ENCODE data around the gene MGLL. TPM values are rescaled to one million over a fixed set of nuclear protein-coding genes. Genes with fewer than 3 reads are reported as not detected.

Gene MGLL
- total RNA-seq (ENCODE audit: low replicate concordance) = 9.4 and 28.8 TPM in 2 replicates
- long read RNA-seq, full-length matches to known transcripts = 21 of 35 reads
- long read RNA-seq, partial matches to known transcripts = 1 of 35 reads
- long read RNA-seq, other reads (novel, unspliced or antisense) = 13 of 35 reads

DNA sequence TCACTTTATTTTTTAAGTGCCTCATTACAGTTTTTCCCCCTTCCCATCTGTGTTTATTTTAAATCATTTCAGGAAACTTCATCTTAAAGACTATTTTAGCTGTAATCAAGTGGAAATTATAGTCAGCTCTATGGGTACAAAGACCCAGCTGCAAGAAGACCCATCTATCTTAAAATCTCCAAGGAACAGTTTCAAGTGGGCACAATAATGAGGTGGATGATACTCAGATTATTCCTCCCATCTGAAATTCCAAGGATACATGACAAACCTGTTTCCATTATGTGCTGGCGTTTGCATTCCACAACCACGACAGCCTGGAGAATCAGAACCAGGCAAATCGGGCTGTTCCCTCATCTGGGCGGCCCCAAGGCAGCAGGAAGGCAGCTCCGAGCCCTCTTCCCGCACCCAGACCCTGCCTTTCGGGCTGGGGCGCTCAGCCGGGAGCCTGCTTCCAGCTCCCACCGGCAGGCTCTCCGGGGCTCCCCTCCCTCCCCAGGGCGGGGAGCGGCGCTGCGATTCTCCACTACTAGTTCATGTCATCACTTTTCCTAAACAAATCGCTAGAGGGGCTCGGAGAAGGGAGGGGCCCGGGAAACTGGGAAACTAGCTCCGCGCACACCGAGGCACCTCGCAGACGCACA is at the start of gene MGLL:
Gene MGLL (minus strand): TSS at position 475 of the 641 bp plus-strand sequence. CDS start 197 bp downstream, at position 278.
- Mint-ChIP-seq H3K27me3 (peaks cover 46% of the 10 kb centered on the region), H3K27ac (peak within 1 kb of the TSS; percentile 82), H3K36me3 (no peaks in the 10 kb centered on the region), H3K4me1 (ENCODE audit: unreplicated experiment) (peaks cover 30% of the 10 kb centered on the region), H3K4me3 (peak within 1 kb of the TSS; percentile 92), H3K9me3 (no peaks in the 10 kb centered on the region)
- DNase-seq (ENCODE audit: extremely low spot score, unreplicated experiment) = no peak
- TF ChIP-seq CTCF (conservative IDR thresholded peaks at IDR 0.05) = no peak

- Mint-ChIP-seq H3K27ac (no peak overlapping the region), H3K36me3 (no peaks in the 10 kb centered on the region), H3K9me3 (no peaks in the 10 kb centered on the region), H3K4me3 (no peak overlapping the region), H3K4me1 (ENCODE audit: unreplicated experiment) (no peaks in the 10 kb centered on the region), H3K27me3 (peaks cover 2% of the 10 kb centered on the region)
- no peak for TF ChIP-seq CTCF (conservative IDR thresholded peaks at IDR 0.05)
- no peak for DNase-seq (ENCODE audit: extremely low spot score, unreplicated experiment)
Observed at GRCh38 chr3:127870156-127870555, 47.8 kb upstream of the MGLL start.

DNA sequence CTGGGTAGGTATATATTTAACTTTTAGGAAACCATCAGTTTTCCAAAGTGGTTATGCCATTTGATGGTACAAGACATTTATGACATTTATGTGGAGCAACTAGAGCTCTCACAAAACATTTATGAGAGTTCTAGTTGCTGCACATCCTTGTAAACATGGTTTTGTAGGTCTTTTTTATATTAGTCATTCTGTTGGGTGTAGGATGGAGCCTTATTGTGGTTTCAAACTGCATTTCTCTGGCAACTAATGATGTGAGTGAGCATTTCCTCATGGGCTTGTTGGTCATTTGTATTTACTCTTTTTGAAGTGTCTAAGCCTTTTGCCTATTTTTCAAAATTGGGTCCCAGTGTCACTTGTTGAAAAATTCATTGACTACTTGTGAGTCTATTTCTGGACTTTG is 45.7 kb upstream of the MGLL start:
- peaks cover 2% of the 10 kb centered on the region for H3K27me3 Mint-ChIP-seq
- no peak overlapping the region for H3K27ac Mint-ChIP-seq
- no peak overlapping the region for H3K4me3 Mint-ChIP-seq
- no peak for TF ChIP-seq CTCF (conservative IDR thresholded peaks at IDR 0.05)
- no peaks in the 10 kb centered on the region for H3K36me3 Mint-ChIP-seq
- DNase-seq (ENCODE audit: extremely low spot score, unreplicated experiment) = no peak
- no peaks in the 10 kb centered on the region for H3K9me3 Mint-ChIP-seq
- H3K4me1 Mint-ChIP-seq (ENCODE audit: unreplicated experiment) = no peaks in the 10 kb centered on the region

DNA sequence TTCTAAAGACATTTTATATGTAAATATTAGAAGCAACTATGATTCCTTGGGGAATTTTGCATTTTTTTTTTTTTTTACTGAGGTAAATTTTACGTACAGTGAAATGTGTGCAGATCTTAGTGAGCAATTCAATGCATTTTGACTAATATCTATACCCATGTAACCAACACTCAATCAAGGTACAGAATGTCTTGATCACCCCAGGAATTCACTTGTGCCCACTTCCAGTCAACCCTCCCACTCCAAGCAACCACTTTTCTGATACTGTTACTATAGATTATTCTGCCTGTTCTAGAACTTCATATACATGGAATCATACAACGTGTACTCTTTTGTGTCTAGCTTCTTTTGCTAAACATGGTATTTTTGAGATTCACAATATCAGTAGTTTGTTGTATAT is 45.1 kb upstream of the MGLL start:
- H3K4me1 Mint-ChIP-seq (ENCODE audit: unreplicated experiment) = no peaks in the 10 kb centered on the region
- H3K27me3 Mint-ChIP-seq = peaks cover 2% of the 10 kb centered on the region
- no peak overlapping the region for H3K27ac Mint-ChIP-seq
- no peaks in the 10 kb centered on the region for H3K9me3 Mint-ChIP-seq
- TF ChIP-seq CTCF (conservative IDR thresholded peaks at IDR 0.05) = no peak
- no peak for DNase-seq (ENCODE audit: extremely low spot score, unreplicated experiment)
- H3K36me3 Mint-ChIP-seq = no peaks in the 10 kb centered on the region
- no peak overlapping the region for H3K4me3 Mint-ChIP-seq

DNA sequence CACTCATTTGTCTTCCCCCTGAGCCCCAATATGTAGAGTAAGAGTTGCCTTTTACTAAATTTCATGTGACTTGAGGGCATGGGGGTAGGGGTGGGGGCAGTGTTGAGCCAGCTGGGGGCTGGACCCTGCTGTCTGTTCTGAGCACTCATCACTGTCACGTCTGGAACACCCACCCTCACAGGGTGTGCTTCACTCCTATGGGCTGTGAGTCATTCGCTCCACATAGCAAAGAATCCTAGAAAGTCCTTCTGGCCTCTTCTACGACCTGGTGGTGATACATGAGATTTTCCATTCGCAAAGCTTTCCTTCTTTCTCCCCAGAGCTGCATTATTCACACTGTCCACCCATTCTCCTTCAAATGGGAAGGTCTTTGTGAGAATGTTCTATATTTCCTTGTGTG is 43.6 kb upstream of the MGLL start:
- Mint-ChIP-seq H3K9me3 (no peaks in the 10 kb centered on the region), H3K4me1 (ENCODE audit: unreplicated experiment) (no peaks in the 10 kb centered on the region), H3K36me3 (no peaks in the 10 kb centered on the region), H3K4me3 (no peak overlapping the region), H3K27me3 (peaks cover 2% of the 10 kb centered on the region), H3K27ac (no peak overlapping the region)
- no peak for TF ChIP-seq CTCF (conservative IDR thresholded peaks at IDR 0.05)
- no peak for DNase-seq (ENCODE audit: extremely low spot score, unreplicated experiment)
